ENCODE data around the gene PLEKHH1.

Gene PLEKHH1

GRCh38 chr14:67567654-67568053 is 34.6 kb downstream of the PLEKHH1 start:
- DNase-seq (ENCODE audit: low spot score): no peak

GRCh38 chr14:67569011-67569650 is 36.0 kb downstream of the PLEKHH1 start:
- DNase-seq (ENCODE audit: low spot score): no peak

- DNase-seq (ENCODE audit: low spot score): no peak
Measured at GRCh38 chr14:67569651-67570290, 36.7 kb downstream of the PLEKHH1 start.

GRCh38 chr14:67570453-67570852 is 37.4 kb downstream of the PLEKHH1 start:
- no peak for DNase-seq (ENCODE audit: low spot score)

GRCh38 chr14:67571275-67571990 is 38.3 kb downstream of the PLEKHH1 start:
- peak; percentile 74 for DNase-seq (ENCODE audit: low spot score)

- no peak for DNase-seq (ENCODE audit: low spot score)
Measured at GRCh38 chr14:67571991-67572323, 38.9 kb downstream of the PLEKHH1 start.

GRCh38 chr14:67572608-67573007 is 39.5 kb downstream of the PLEKHH1 start:
- DNase-seq (ENCODE audit: low spot score): no peak

GRCh38 chr14:67573228-67574010 is 40.3 kb downstream of the PLEKHH1 start:
- no peak for DNase-seq (ENCODE audit: low spot score)

GRCh38 chr14:67574156-67574555 is 41.1 kb downstream of the PLEKHH1 start:
- no peak for DNase-seq (ENCODE audit: low spot score)

- no peak for DNase-seq (ENCODE audit: low spot score)
Measured at GRCh38 chr14:67574806-67575205, 41.7 kb downstream of the PLEKHH1 start.

- no peak for DNase-seq (ENCODE audit: low spot score)
Measured at GRCh38 chr14:67575684-67576083, 42.6 kb downstream of the PLEKHH1 start.

- no peak for DNase-seq (ENCODE audit: low spot score)
Measured at GRCh38 chr14:67576216-67576955, 43.3 kb downstream of the PLEKHH1 start.

- DNase-seq (ENCODE audit: low spot score): no peak
Measured at GRCh38 chr14:67577181-67577808, 44.2 kb downstream of the PLEKHH1 start.

- no peak for DNase-seq (ENCODE audit: low spot score)
Measured at GRCh38 chr14:67577909-67578749, 45.0 kb downstream of the PLEKHH1 start.

- no peak for DNase-seq (ENCODE audit: low spot score)
Measured at GRCh38 chr14:67579040-67579439, 46.0 kb downstream of the PLEKHH1 start.

- DNase-seq (ENCODE audit: low spot score): no peak
Measured at GRCh38 chr14:67579636-67580035, 46.5 kb downstream of the PLEKHH1 start.

GRCh38 chr14:67580336-67581171 is 47.5 kb downstream of the PLEKHH1 start:
- no peak for DNase-seq (ENCODE audit: low spot score)

GRCh38 chr14:67581643-67582042 is 48.6 kb downstream of the PLEKHH1 start:
- DNase-seq (ENCODE audit: low spot score): no peak

GRCh38 chr14:67582061-67582460 is 49.0 kb downstream of the PLEKHH1 start:
- DNase-seq (ENCODE audit: low spot score): no peak
